Measurements from ENCODE around the gene ZNF205.
"Not testable (repeated sequence)": the region's sequence is repeated elsewhere in the genome, so short reads cannot be mapped to it uniquely, and the experiment has no call there.

ZNF205 gene

DNA sequence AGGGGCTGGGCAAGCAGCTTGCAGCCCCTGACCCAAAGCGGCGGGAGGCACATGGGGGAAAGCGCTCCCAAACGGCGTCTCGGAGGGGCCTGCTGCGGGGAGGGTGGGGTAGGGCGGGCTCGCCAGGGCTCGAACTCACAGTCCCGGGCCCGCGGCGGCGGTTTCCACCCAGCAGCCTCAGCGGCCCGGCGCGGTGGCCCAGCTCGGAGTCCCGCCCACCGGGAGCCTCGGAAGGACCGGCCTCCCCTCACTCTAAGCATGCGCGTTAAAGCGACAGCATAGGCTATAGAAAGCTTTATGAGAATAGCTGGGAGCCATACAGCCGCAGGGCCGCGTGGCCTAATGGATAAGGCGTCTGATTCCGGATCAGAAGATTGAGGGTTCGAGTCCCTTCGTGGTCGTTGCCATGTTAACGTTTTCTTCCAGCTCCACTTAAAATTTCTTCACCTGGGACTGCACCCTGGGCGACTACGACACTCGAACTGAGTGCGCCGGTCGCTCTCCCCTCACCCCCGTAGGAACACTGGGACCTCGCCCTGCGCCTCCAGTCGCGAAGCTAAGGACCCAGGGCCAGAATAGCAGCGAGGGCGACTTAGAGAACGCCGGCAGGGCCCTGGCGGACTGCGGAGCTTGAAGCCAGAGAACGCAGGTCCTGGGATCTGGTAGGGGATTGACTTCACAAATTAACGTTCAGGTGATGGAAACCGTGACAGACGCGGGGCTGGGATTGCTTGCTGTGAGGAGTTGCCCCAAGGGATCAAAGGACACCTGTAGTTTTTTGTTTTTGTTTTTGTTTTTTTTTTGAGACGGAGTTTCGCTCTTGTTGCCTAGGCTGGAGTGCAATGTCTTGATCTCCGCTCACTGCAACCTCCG lies 38.2 kb downstream of the ZNF205 start:
- peak; percentile 61 for DNase-seq

- DNase-seq = no peak
Measured at GRCh38 chr16:3152027-3152276, 39.6 kb downstream of the ZNF205 start.

DNA sequence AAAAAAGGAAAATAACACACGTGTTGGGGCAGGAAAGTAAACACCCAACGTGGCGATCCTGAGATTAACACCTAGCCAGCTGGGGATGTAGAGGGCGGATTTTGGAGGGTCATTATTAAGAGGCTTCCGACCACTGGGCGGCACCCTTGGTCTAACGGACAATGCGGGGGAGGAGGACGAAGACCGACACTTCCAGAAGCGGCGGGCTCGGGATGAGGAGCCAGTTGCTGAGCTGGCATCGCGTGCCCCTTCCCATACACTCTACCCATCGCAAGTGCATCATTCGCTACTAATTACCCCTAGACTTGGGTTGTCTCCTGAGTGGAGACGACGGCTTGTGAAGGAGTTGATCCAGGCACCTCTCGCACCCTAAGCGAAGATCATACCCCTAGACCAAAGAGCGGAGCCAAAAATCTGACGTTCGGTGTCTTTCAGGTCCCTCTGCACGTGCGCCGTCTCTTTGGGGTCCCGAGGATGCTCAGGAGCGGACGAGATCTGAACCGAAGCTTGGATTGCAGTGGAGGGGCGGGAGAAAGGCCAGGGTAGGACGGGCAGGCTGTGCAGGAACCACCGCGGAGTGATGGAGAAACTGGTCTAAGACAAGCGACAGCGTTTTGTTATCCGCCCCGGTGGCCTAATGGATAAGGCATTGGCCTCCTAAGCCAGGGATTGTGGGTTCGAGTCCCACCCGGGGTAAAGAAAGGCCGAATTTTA lies 40.0 kb downstream of the ZNF205 start:
- peak; percentile 54 for DNase-seq

DNA sequence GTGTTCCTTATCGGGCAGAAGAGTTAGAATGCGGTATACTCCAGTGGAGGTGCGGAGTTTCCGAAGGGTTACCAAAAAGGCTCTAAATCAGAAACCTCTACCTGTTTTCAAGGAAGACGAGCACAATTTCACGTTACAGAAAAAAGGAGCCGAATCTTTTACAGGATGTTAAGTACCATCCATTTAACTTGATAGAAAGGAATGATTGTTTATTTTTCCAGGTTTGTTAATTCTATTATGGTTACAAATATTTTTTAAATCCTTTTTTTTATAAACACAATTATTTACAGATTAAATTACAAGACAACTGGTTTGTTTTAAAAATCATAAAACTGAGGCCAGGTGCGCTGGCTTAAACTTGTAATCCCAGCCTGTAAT lies 40.6 kb downstream of the ZNF205 start:
- DNase-seq = no peak

- no peak for DNase-seq
Measured at GRCh38 chr16:3155181-3155580, 42.8 kb downstream of the ZNF205 start.

DNA sequence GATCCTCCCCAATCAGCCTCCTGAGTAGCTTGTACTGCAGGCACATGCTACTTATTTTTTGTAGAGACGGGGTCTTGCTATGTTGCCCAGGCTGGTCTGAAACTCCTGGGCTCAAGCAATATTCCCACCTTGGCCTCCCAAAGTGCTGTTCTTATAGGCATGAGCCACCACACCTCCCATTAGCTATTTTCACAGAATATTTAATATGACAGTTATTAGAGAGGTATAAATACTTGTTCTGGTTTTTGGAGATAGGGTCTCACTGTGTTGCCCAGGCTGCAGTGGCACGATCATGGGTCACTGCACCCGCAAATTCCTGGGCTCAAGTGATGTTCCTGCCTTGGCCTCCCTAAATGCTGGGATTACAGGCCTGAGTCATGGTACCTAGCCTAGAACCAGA lies 43.6 kb downstream of the ZNF205 start:
- DNase-seq = no peak

- no peak for DNase-seq
Measured at GRCh38 chr16:3157229-3158025, 45.0 kb downstream of the ZNF205 start.

- DNase-seq = no peak
Measured at GRCh38 chr16:3158026-3158509, 45.7 kb downstream of the ZNF205 start.

GRCh38 chr16:3158510-3159314 lies 46.3 kb downstream of the ZNF205 start:
- DNase-seq = peak; percentile 47

- no peak for DNase-seq
Measured at GRCh38 chr16:3161235-3162018, 49.0 kb downstream of the ZNF205 start.

- no peak for DNase-seq
Measured at GRCh38 chr16:3164121-3164991, 52.0 kb downstream of the ZNF205 start.

GRCh38 chr16:3165111-3165822 lies 52.9 kb downstream of the ZNF205 start:
- no peak for DNase-seq

DNA sequence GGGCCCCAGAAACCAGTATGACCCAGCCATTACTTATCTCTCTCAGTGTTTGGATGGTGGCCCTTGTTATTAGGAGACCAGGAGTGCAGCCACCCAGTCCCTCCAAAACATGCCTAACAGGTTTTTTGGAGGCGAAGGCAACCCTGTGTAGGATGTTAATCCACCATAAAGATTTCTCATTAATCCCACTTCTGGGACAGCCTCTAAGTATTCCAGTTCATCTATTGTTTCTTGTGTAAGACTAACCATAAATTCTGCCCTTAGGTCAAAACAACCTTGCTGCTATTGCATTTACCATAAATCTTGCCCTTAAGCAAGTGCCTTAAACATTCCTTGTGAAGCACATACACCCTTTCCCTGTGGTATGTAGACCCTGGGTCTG lies 54.1 kb downstream of the ZNF205 start:
- DNase-seq = no peak

- DNase-seq = not testable (repeated sequence)
Measured at GRCh38 chr16:3168729-3169128, 56.3 kb downstream of the ZNF205 start.
